ENCODE measurements around the gene CCDC177. TPM values are rescaled to one million over a fixed set of nuclear protein-coding genes. Genes with fewer than 3 reads are reported as not detected.
A peak's percentile ranks its signal among the peaks of the same experiment; 100 is the strongest.

CCDC177 gene
- total and polyA plus RNA-seq, 4 donors, result 0.08 TPM; not detected in 3

DNA sequence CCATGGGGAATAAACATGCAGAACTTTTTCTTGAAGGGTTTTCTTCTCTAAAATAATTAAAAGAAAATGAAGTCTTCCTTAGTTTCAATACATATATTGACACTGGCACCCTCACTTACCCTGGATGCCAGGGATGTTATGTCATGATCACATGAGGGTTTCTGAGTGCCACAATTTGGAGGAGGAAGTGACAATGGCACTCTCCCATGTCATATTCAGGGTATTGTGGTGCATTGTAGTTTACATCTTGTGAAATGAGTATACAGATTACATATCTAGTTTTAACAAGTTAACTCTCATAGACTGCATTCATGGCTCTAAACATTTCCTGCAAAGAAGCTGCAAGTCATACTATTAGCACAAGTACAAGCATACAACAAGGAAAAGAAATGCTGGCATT, 37.7 kb downstream of the CCDC177 start:
- peaks cover 0 to 11% (median 7%) of the 10 kb centered on the region in 4 donors for H3K4me1 ChIP-seq (ENCODE audit: control insufficient read depth in 4 of 4, insufficient read depth in 4 of 4, low read length in 3 of 4)
- no peak for TF ChIP-seq JUND (IDR thresholded peaks at IDR 0.05)
- TF ChIP-seq EGR1 (IDR thresholded peaks at IDR 0.05; ENCODE audit: low read depth in 2 of 2), result no peak
- TF ChIP-seq FOXA2 (IDR thresholded peaks at IDR 0.05), result no peak
- no peak for TF ChIP-seq FOXA1 (IDR thresholded peaks at IDR 0.05)
- TF ChIP-seq HNF4G (IDR thresholded peaks at IDR 0.05), result no peak
- TF ChIP-seq GABPA (IDR thresholded peaks at IDR 0.05 in 1 of 2, conservative IDR thresholded peaks at IDR 0.05 in 1 of 2), result no peak
- no peak for TF ChIP-seq NR2F2 (IDR thresholded peaks at IDR 0.05)
- TF ChIP-seq YY1 (IDR thresholded peaks at IDR 0.05), result no peak
- TF ChIP-seq SP1 (IDR thresholded peaks at IDR 0.05), result no peak
- H3K27ac ChIP-seq (ENCODE audit: low read depth in 1 of 2, low read length in 2 of 2), result no peak overlapping the region
- no peaks in the 10 kb centered on the region for H3K9me3 ChIP-seq (ENCODE audit: control insufficient read depth in 4 of 4, low read length in 3 of 4)
- no peaks in the 10 kb centered on the region for H3K36me3 ChIP-seq (ENCODE audit: control insufficient read depth in 4 of 4, insufficient read depth in 3 of 4, low read depth in 1 of 4, low read length in 3 of 4)
- no peak overlapping the region for H3K9ac ChIP-seq (ENCODE audit: low read depth in 1 of 2, low read length in 2 of 2)
- H3K4me3 ChIP-seq (ENCODE audit: low read depth in 1 of 3, low read length in 3 of 3), result no peak overlapping the region
- no peaks in the 10 kb centered on the region for H3K27me3 ChIP-seq (ENCODE audit: control insufficient read depth in 4 of 4, insufficient read depth in 4 of 4, low read length in 3 of 4)
- DNase-seq (ENCODE audit: low spot score), result no peak

DNA sequence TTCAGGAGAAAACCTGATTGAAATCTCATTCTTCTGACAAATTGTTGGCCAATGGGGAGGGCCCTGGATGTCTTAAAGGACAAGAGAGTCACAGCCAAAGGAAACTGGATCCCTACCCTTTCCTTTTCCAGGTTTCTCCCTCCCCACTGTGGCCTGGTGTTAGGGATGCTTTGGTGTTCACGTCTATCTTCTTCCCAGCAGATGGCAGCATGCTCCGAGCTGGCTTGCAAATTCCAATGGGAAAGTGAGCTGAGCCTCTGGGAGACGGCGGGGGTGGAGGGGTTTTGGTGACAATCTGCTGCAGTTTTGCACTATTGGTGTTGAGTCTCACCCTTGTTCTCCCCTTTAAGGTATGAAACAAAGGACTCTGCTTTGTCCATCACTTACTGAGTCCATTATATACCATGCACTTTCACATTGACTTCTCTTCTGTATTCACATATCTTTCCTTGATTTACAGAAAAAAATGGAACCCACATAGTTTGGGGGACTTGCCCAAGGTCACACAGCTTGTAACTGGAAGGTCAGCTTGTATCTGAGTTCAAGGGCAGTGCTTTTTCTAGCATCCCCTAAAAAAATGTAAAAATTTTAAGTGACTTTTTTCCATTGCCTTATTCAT, 39.3 kb downstream of the CCDC177 start:
- Histone ChIP-seq H3K9me3 (ENCODE audit: control insufficient read depth in 4 of 4, low read length in 3 of 4) (no peaks in the 10 kb centered on the region), H3K4me3 (ENCODE audit: low read depth in 1 of 3, low read length in 3 of 3) (no peak overlapping the region), H3K36me3 (ENCODE audit: control insufficient read depth in 4 of 4, insufficient read depth in 3 of 4, low read depth in 1 of 4, low read length in 3 of 4) (no peaks in the 10 kb centered on the region), H3K4me1 (ENCODE audit: control insufficient read depth in 4 of 4, insufficient read depth in 4 of 4, low read length in 3 of 4) (peaks cover 0 to 3% (median 3%) of the 10 kb centered on the region in 4 donors), H3K27ac (ENCODE audit: low read depth in 1 of 2, low read length in 2 of 2) (no peak overlapping the region), H3K27me3 (ENCODE audit: control insufficient read depth in 4 of 4, insufficient read depth in 4 of 4, low read length in 3 of 4) (no peaks in the 10 kb centered on the region), H3K9ac (ENCODE audit: low read depth in 1 of 2, low read length in 2 of 2) (no peak overlapping the region)
- WGBS, result 2% methylated on average over 4 of the region's 4 CpGs
- no peak for TF ChIP-seq EGR1 (IDR thresholded peaks at IDR 0.05; ENCODE audit: low read depth in 2 of 2)
- no peak for TF ChIP-seq RXRA (IDR thresholded peaks at IDR 0.05)
- no peak for TF ChIP-seq YY1 (IDR thresholded peaks at IDR 0.05)
- no peak for TF ChIP-seq FOXA2 (IDR thresholded peaks at IDR 0.05)
- TF ChIP-seq, protein P1, sequence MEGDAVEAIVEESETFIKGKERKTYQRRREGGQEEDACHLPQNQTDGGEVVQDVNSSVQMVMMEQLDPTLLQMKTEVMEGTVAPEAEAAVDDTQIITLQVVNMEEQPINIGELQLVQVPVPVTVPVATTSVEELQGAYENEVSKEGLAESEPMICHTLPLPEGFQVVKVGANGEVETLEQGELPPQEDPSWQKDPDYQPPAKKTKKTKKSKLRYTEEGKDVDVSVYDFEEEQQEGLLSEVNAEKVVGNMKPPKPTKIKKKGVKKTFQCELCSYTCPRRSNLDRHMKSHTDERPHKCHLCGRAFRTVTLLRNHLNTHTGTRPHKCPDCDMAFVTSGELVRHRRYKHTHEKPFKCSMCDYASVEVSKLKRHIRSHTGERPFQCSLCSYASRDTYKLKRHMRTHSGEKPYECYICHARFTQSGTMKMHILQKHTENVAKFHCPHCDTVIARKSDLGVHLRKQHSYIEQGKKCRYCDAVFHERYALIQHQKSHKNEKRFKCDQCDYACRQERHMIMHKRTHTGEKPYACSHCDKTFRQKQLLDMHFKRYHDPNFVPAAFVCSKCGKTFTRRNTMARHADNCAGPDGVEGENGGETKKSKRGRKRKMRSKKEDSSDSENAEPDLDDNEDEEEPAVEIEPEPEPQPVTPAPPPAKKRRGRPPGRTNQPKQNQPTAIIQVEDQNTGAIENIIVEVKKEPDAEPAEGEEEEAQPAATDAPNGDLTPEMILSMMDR (IDR thresholded peaks at IDR 0.05; ENCODE audit: low read depth, low read length, missing input control), result peak; percentile 53
- peak; percentile 89 for TF ChIP-seq RAD21 (IDR thresholded peaks at IDR 0.05)
- TF ChIP-seq HNF4G (IDR thresholded peaks at IDR 0.05), result no peak
- TF ChIP-seq GABPA (IDR thresholded peaks at IDR 0.05 in 1 of 2, conservative IDR thresholded peaks at IDR 0.05 in 1 of 2), result no peak
- TF ChIP-seq FOXA1 (IDR thresholded peaks at IDR 0.05), result no peak
- DNase-seq (ENCODE audit: low spot score), result no peak

DNA sequence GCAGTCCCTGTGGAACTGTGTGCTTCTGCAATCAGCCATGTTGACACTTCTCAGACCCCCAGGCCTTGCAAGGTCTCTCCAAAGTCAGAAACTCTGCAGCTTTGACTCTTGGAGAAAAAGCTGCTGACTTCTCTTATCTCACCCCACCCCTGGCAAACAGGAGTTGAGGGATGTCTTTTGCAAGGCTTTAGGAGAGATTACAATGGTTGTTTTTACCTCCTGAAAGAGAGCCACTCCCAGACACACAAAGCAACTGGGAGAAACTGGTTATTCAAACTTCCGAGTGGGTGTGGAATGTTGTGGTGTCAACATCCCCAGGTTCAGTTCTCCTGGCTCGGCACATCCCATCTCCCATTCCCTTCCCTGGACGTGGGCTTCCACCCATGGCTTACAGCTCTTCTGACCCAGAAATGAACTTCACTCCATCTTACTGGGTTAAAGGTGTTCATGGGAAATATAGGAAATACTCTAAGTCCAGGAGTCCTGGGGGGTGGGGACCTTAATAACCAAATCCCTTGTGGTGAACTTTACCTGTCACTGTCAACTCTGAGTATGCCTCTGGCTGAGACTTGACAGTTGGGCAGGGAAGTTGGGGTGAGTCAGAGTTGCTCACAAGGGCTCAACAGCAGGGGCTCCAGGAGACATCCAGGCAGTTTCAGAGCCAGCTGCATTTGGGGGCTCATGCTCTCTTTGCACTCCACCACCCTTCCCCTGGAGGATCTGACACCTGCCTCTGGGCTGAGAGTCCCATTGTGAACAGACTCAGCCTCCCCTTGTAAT, 41.9 kb downstream of the CCDC177 start:
- no peak for DNase-seq (ENCODE audit: low spot score)
- H3K27me3 ChIP-seq (ENCODE audit: control insufficient read depth in 4 of 4, insufficient read depth in 4 of 4, low read length in 3 of 4), result no peaks in the 10 kb centered on the region
- H3K4me1 ChIP-seq (ENCODE audit: control insufficient read depth in 4 of 4, insufficient read depth in 4 of 4, low read length in 3 of 4), result no peaks in the 10 kb centered on the region
- WGBS, result 52% methylated on average over 3 of the region's 3 CpGs
- H3K27ac ChIP-seq (ENCODE audit: low read depth in 1 of 2, low read length in 2 of 2), result no peak overlapping the region
- no peaks in the 10 kb centered on the region for H3K36me3 ChIP-seq (ENCODE audit: control insufficient read depth in 4 of 4, insufficient read depth in 3 of 4, low read depth in 1 of 4, low read length in 3 of 4)
- no peaks in the 10 kb centered on the region for H3K9me3 ChIP-seq (ENCODE audit: control insufficient read depth in 4 of 4, low read length in 3 of 4)
- H3K9ac ChIP-seq (ENCODE audit: low read depth in 1 of 2, low read length in 2 of 2), result no peak overlapping the region
- TF ChIP-seq EGR1 (IDR thresholded peaks at IDR 0.05; ENCODE audit: low read depth in 2 of 2), result no peak
- TF ChIP-seq YY1 (IDR thresholded peaks at IDR 0.05), result no peak
- no peak for TF ChIP-seq NR2F2 (IDR thresholded peaks at IDR 0.05)
- TF ChIP-seq, protein P2, sequence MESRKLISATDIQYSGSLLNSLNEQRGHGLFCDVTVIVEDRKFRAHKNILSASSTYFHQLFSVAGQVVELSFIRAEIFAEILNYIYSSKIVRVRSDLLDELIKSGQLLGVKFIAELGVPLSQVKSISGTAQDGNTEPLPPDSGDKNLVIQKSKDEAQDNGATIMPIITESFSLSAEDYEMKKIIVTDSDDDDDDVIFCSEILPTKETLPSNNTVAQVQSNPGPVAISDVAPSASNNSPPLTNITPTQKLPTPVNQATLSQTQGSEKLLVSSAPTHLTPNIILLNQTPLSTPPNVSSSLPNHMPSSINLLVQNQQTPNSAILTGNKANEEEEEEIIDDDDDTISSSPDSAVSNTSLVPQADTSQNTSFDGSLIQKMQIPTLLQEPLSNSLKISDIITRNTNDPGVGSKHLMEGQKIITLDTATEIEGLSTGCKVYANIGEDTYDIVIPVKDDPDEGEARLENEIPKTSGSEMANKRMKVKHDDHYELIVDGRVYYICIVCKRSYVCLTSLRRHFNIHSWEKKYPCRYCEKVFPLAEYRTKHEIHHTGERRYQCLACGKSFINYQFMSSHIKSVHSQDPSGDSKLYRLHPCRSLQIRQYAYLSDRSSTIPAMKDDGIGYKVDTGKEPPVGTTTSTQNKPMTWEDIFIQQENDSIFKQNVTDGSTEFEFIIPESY (IDR thresholded peaks at IDR 0.05), result no peak
- no peak for TF ChIP-seq FOXA1 (IDR thresholded peaks at IDR 0.05)
- H3K4me3 ChIP-seq (ENCODE audit: low read depth in 1 of 3, low read length in 3 of 3), result no peak overlapping the region
